Ectodermal cell (in vitro differentiated cells): Measurements from ENCODE around the gene TRPV2.
"Not testable (repeated sequence)": the region's sequence is repeated elsewhere in the genome, so short reads cannot be mapped to it uniquely, and the experiment has no call there.

ENCODE experiments used
- H3K27ac ChIP-seq: 2 replicates; pipeline ENCODE4 v1.7.0; 2013; ENCODE audit warnings: mild to moderate bottlenecking, low read depth, low read length; ENCODE audit not compliant: insufficient read depth, poor library complexity, severe bottlenecking
- H3K27me3 ChIP-seq: 2 replicates; pipeline ENCODE4 v1.7.0; 2013; ENCODE audit warnings: mild to moderate bottlenecking, low read length; ENCODE audit not compliant: insufficient read depth, control insufficient read depth, poor library complexity, severe bottlenecking
- H3K36me3 ChIP-seq: one replicate; pipeline ENCODE4 v1.7.0; 2013; ENCODE audit warnings: low read length; ENCODE audit not compliant: control insufficient read depth, insufficient read depth
- H3K4me1 ChIP-seq: one replicate; pipeline ENCODE4 v1.7.0; 2013; ENCODE audit warnings: low read length; ENCODE audit not compliant: control insufficient read depth, insufficient read depth
- H3K4me3 ChIP-seq: 2 replicates; pipeline ENCODE4 v1.7.0; 2013; ENCODE audit warnings: low read depth, low read length, control low read depth; ENCODE audit not compliant: insufficient read depth
- H3K9me3 ChIP-seq: 2 replicates; pipeline ENCODE4 v1.7.0; 2013; ENCODE audit warnings: mild to moderate bottlenecking, low read length, moderate library complexity; ENCODE audit not compliant: control insufficient read depth
- WGBS, 2 experiments: methylation state at CpG; one replicate each; pipeline ENCODE4 v1.1.7; 2013; ENCODE audit warnings: missing lambda C conversion rate in 2 of 2; 5-methylcytosine and 5-hydroxymethylcytosine counted together

TRPV2 gene

DNA sequence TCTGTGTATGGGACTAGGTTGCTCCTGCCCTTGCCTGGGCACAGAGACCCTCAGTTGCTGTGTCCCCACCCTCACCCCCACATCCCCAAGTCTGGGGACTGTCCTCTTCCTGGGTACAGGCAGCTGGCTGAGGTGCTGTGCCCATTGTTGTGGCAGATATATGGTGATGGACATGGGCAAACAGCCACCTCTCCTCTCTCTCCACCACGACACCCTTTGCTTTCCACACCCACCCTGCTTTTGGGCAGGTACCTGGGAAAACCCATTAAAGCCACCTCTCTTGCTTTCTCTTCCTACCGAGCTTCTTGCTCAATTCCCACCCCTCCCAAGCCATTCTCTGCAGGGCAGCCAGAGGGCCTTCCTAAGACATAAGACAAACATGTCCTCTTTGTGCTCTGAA, 21.7 kb downstream of the TRPV2 start:
- H3K9me3 ChIP-seq, result no peaks in the 10 kb centered on the region

DNA sequence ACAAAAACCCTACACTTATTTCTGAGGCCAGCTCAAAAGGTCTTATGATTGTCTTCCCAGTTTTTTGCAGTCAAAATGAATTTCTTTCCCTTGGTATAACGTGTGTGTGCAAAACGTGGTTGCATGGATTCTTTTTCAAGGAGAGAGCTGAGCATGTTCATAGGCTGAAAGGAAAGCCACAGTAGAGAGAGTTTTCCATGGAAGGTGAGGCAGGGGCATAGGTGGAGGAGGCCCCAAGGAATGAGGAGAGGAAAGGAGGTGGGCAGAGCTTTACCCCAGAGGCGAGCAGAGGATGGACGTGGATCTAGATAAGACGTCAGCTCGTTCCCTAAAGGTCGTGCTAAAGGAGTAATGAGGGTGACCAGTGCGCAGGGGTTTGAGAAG, 22.8 kb downstream of the TRPV2 start:
- peak overlapping the region; percentile 84 for H3K4me3 ChIP-seq
- H3K27ac ChIP-seq, result peak overlapping the region; percentile 78
- H3K27me3 ChIP-seq, result no peaks in the 10 kb centered on the region
- H3K4me1 ChIP-seq, result peaks cover 33% of the 10 kb centered on the region
- WGBS, 2 experiments, result 47 to 49% methylated on average over 8 of the region's 8 CpGs
- H3K36me3 ChIP-seq, result peaks cover 31% of the 10 kb centered on the region
- H3K9me3 ChIP-seq, result no peaks in the 10 kb centered on the region

More for the DNA sequence above, 21.7 kb downstream of the TRPV2 start:
- WGBS, 2 experiments, result 78 to 80% methylated on average over 2 of the region's 2 CpGs
- Histone ChIP-seq H3K27ac (no peak overlapping the region), H3K27me3 (no peaks in the 10 kb centered on the region), H3K4me1 (peaks cover 28% of the 10 kb centered on the region), H3K36me3 (peaks cover 20% of the 10 kb centered on the region), H3K4me3 (no peak overlapping the region)

DNA sequence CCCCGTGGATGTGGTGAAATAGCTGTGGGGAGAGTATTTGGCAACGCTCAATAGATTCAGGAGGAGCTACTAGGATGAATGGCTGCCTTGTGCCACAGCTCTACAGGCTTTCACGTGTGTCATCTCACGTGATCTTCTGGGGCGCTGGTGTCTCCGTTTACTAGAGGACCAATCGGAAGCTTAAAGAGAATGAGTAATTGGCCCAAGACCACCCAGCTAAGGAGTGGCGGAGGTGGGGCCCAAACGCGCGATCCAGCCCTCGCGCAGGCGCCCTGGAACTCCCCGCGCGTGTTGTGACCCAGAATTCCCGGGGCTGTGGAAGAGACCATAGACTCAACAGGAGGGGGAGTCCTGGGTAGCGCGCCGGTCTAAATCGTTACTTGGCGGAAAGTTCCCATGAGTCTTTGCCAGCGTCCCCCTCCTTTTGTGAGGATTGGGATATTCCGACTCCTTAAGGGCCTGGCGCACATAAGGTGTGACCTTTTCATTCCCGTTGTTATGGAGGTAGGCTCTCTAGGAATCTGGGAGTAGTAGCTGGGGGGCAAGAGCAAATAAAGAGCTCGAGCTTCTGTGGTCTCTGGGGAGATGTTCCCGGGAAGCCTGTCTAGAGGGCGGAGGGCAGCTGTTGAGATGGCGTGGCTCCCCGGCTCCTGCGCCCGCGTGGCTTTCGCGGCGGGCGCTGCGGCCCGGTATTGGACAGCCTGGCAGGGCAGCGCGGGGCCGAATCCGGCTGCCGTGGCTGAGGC, 23.4 kb downstream of the TRPV2 start:
- WGBS, 2 experiments, result 0 to 1% methylated on average over 46 of the region's 46 CpGs

DNA sequence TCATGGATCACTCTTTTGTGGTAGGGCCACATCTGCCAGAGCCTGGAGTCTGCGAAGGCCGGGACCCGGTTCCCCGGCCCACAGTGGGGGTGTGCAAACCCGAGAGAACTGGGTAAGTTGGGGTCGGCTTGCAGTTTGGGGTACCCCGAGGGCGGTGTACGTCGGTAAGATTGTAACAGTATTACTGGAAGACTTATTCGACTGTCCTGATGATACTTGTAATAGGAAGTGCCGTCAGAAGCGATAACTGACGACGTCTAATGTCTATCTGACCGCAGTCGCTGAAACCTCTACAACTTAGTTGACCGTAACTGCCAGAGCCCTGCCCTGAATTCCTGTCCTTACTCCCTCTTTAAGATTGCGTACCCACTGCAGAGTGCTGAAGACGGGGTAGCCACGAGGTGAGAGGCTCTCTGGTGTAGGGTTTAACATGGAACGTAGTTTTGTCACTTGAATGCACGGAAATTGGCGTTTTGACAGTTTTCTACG, 24.0 kb downstream of the TRPV2 start:
- H3K27ac ChIP-seq, result peak overlapping the region; percentile 27
- peaks cover 42% of the 10 kb centered on the region for H3K36me3 ChIP-seq
- peaks cover 39% of the 10 kb centered on the region for H3K4me1 ChIP-seq
- WGBS, 2 experiments, result 1% methylated on average over 25 of the region's 25 CpGs
- peak overlapping the region; percentile 84 for H3K4me3 ChIP-seq
- H3K9me3 ChIP-seq, result no peaks in the 10 kb centered on the region
- no peaks in the 10 kb centered on the region for H3K27me3 ChIP-seq

More for the DNA sequence above, 23.4 kb downstream of the TRPV2 start:
- H3K9me3 ChIP-seq, result no peaks in the 10 kb centered on the region
- H3K27ac ChIP-seq, result peak overlapping the region; percentile 78
- H3K27me3 ChIP-seq, result no peaks in the 10 kb centered on the region
- H3K4me3 ChIP-seq, result peak overlapping the region; percentile 84
- peaks cover 36% of the 10 kb centered on the region for H3K36me3 ChIP-seq
- peaks cover 34% of the 10 kb centered on the region for H3K4me1 ChIP-seq

DNA sequence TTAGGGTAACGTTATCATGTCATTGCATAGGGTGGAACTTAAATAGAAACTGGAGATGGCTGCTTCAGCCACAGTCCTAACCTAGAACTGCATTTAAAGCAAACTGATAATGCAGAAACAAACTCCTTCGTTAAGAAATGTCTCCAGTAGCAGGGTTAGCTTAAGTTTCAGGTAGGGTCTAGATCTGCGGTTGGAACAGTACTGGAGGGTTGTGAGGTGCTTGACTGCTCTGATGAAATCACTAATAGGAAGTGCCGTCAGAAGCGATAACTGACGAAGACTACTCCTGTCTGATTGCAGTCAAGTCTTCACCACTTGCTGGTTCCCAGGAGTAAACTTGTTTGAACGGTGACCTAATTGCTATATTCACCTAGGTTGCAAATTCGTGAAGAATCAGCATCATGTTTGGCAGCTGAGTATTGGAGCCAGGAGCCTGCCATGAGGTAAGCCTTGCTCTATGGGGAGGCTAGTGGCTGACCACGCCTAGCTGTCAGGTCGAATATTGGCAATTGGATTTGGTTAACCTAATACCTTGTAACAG, 24.5 kb downstream of the TRPV2 start:
- H3K27ac ChIP-seq, result peak overlapping the region; percentile 47
- H3K27me3 ChIP-seq, result no peaks in the 10 kb centered on the region
- H3K9me3 ChIP-seq, result no peaks in the 10 kb centered on the region
- H3K4me1 ChIP-seq, result peaks cover 41% of the 10 kb centered on the region
- H3K4me3 ChIP-seq, result peak overlapping the region; percentile 84
- peaks cover 44% of the 10 kb centered on the region for H3K36me3 ChIP-seq
- 15 to 18% methylated on average over 10 of the region's 10 CpGs for WGBS, 2 experiments

DNA sequence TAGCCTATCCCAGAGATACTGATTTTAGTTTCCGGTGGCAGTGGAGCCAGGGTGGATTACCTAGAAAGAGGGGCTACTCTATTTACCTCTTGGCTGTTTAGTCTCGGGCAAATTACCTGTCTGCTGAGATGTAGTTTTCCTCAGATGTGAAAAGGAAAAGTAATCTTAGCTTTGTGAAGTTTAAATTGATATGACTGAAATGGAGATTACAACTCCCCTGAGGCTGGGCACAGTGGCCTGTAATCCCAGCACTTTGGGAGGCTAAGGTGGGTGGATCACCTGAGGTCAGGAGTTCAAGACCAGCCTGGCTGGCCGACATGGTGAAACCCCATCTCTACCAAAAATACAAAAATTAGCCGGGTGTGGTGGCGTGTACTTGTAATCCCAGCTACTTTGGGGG, 25.0 kb downstream of the TRPV2 start:
- H3K27ac ChIP-seq, result peak overlapping the region; percentile 47
- not testable (repeated sequence) for H3K9me3 ChIP-seq, H3K27me3 ChIP-seq
- 76 to 83% methylated on average over 5 of the region's 5 CpGs for WGBS, 2 experiments
- peaks cover 45% of the 10 kb centered on the region for H3K36me3 ChIP-seq
- peaks cover 41% of the 10 kb centered on the region for H3K4me1 ChIP-seq
- peak overlapping the region; percentile 84 for H3K4me3 ChIP-seq

DNA sequence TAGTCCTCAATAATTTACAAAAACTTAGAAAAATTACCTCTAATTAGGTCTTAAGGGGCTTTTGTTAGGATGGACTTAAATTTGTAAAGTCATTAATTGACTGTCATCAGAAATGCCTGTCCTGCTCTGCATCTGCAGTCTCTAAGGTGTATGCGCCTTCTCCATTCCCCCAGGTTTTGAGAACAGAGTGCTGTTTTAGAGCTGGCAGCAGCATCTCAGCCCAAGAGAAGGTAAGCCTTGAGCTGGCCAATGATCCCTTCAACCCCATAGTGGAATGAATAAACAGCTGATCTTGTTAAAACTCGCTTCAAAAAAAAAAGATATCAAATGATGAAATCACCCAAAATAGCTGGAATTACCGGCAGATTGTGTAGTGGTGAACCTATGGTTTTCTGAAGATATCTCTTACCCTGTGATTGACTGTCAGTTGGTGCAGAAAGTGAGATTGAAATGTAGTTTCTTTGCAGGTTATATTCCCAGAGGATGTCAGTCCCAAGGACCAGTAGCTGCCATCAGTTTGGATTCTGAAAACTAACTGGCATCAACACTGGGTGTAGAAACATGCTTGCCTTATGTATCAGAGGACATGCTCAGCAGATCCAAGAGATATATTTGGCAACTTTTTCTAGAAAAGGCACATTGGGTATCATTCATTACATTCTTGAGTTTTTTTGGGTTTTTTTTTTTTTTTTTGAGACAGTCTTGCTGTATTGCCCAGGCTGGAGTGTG, 25.7 kb downstream of the TRPV2 start:
- no peaks in the 10 kb centered on the region for H3K9me3 ChIP-seq
- WGBS, 2 experiments, result 95 to 98% methylated on average over 3 of the region's 3 CpGs
- H3K36me3 ChIP-seq, result peaks cover 49% of the 10 kb centered on the region
- no peak overlapping the region for H3K27ac ChIP-seq
- H3K27me3 ChIP-seq, result no peaks in the 10 kb centered on the region
- no peak overlapping the region for H3K4me3 ChIP-seq
- H3K4me1 ChIP-seq, result peaks cover 41% of the 10 kb centered on the region

GRCh38 chr17:16442141-16442540, 26.8 kb downstream of the TRPV2 start:
- peaks cover 49% of the 10 kb centered on the region for H3K36me3 ChIP-seq
- no peak overlapping the region for H3K4me3 ChIP-seq
- WGBS, 2 experiments, result 85 to 90% methylated on average over 1 of the region's 1 CpG
- H3K4me1 ChIP-seq, result peaks cover 41% of the 10 kb centered on the region
- H3K27ac ChIP-seq, result no peak overlapping the region
- no peaks in the 10 kb centered on the region for H3K27me3 ChIP-seq
- H3K9me3 ChIP-seq, result no peaks in the 10 kb centered on the region

DNA sequence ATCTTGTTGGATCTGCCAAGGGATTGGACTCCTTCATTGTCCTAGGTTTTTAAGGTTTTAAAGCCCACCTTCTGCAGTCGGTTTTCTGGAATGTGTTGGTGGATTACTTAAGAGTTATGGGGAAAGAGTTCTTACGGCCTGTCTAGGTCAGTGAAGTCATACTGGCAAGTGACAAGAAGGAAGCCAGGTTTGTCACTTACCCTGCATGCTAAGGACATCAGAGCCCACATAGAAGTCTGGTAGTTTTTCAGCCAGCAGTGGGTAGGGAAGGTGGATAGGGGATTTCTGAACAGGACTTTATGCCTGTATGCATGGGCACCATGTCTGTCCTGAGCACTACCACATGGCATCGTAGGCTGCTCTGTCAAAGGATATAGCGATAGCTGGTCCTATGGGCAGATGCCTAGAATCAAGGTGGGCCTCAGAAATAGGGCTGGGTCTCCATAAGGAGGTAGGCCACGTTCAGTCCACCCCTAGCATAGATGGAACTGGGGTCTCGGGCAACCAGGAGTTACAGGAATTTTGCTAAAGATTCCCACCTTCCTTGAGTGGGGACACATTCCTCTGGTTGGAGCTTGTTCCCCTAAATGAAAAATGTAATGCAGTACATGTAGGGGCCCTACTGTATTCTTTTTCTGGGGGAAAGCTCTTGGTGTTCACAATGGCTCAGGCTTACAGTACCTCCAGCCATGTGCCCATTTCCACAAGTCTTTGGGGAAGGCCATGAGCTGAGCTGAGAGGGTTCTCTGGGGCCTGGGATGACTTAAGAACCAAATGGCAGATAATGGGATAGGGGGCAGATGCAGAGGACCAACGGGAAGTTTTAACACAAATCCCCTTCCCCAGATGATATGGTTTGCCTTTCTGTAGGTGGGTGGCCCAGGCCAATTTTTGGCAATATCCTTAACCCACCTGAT, 27.5 kb downstream of the TRPV2 start:
- peaks cover 41% of the 10 kb centered on the region for H3K4me1 ChIP-seq
- H3K27me3 ChIP-seq, result no peaks in the 10 kb centered on the region
- no peak overlapping the region for H3K27ac ChIP-seq
- H3K36me3 ChIP-seq, result peaks cover 49% of the 10 kb centered on the region
- H3K9me3 ChIP-seq, result no peaks in the 10 kb centered on the region
- no peak overlapping the region for H3K4me3 ChIP-seq
- WGBS, 2 experiments, result 91 to 92% methylated on average over 7 of the region's 7 CpGs
